ENCODE results near the gene GPR152.
"Not testable (repeated sequence)": the region's sequence is repeated elsewhere in the genome, so short reads cannot be mapped to it uniquely, and the experiment has no call there.

GPR152 gene

DNA sequence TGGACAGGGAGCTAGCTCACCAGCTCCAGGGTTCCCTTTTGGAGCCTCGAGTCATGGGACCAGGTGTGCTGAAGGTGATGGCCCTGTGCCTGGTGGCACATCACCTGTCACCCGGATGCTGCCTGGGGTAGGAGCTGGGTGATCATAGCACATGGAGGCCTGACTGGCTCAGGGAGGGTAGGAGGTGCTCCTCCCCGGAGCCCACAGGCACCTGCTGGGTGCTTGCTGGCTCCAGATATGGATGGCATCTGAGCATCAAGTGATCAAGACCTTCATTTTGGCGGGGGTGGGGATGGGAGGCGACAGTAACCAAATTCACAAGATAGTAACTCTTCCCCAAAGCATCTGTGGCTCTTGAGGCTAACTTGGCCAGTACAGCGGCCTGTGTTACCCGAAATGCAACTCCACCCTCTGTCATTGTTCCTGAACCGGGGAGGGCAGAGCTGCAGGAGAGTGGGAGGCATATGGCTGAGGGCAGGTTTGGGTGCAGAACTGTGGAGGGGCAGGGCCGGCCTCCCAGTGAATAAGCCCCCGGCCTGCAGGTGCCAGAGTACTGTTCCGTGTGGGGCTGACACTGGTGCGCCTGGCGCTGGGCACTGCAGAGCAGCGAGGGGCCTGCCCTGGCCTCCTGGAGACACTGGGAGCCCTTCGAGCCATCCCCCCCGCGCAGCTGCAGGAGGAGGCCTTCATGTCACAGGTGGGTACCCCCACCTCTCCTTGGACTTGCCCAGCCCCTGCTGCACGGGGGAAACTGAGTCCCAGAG is 43.9 kb downstream of the GPR152 start:
- no peak for DNase-seq

GRCh38 chr11:67407688-67408163 is 44.8 kb downstream of the GPR152 start:
- no peak for DNase-seq

- no peak for DNase-seq
These were observed 45.4 kb downstream of the GPR152 start for GRCh38 chr11:67406969-67407687.

DNA sequence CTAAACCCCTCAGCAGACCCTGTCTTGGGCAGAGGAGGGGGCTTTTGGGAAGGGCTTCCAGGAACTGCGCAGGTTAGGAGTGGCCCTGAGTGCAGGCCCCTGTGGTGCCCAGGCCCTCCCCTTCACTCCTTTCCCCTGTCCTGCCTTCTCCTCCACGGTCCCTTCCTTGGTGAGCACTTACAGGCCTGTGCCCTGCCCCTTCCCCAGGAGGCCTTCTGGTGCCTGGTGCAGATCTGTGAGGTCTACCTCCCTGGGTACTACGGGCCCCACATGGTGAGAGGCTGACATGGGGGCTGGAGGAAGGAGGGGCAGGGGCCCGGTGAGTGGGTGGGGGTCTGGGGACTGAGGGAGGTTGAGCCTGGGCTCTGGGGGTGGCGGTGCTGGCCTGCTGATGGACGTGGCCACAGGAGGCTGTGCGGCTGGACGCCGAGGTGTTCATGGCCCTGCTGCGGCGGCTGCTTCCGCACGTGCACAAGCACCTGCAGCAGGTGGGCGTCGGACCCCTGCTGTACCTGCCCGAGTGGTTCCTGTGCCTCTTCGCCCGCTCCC is 46.0 kb downstream of the GPR152 start:
- DNase-seq: no peak

GRCh38 chr11:67405688-67406339 is 46.7 kb downstream of the GPR152 start:
- no peak for DNase-seq

GRCh38 chr11:67405196-67405567 is 47.3 kb downstream of the GPR152 start:
- no peak for DNase-seq

DNA sequence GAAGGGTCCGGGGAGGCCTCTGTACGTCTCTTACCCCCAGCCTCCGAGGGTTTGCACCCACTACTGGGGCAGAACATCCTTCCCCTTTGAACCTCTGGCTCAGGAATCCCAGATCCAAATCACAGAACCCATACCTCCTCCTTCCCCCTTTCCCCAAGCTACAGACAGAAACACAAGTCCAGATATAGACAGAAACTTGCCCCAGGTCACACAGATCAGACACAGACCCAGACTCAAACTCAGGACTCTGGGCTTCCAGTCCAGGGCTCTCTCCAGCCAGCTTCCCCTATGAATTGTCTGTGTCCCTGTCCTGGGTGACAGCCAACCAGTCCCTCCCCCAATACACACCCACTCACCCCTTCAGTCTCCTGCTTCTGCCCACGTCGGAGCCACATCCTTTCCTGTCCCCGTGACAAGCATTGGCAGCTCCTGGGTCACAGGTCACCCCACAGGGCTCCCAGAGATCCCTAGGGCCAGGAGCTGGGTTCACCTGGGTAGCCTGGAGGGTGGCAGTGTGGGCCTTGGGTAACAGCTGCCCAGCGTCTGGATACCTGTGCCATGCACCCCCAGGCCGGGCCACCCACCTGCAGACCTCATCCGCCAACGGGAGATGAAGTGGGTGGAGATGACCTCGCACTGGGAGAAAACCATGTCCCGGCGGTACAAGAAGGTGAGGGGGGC is 47.9 kb downstream of the GPR152 start:
- DNase-seq: peak; percentile 65

DNA sequence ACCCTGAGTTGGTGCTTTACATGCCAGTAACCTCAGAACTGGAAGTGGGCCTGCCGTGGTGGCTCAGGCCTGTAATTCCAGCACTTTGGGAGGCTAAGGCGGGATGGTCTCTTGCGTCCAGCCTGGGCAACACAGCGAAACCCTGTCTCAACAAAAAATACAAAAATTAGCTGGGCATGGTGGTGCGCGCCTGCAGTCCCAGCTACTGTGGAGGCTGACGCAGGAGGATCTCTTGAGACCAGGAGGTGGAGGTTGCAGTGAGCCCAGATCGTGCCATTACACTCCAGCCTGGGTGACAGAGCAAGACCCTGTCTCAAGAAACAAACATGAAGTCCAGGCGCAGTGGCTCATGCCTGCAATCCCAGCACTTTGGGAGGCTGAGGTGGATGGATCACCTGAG is 49.4 kb downstream of the GPR152 start:
- DNase-seq: not testable (repeated sequence)

GRCh38 chr11:67402192-67402839 is 50.2 kb downstream of the GPR152 start:
- DNase-seq: not testable (repeated sequence)

- peak; percentile 90 for DNase-seq
These were observed 50.9 kb downstream of the GPR152 start, which contains the start of gene PPP1CA for GRCh38 chr11:67401495-67402191. TSS of gene PPP1CA (minus strand) at chr11:67401858. CDS start at chr11:67401782, 76 bp downstream.

All from CD4-positive, alpha-beta T cell treated with Interleukin-10 for 1 hour (primary cell).